Heart left ventricle (tissue), 16 donors: Measurements from ENCODE around the gene CD72. TPM values are rescaled to one million over a fixed set of nuclear protein-coding genes. Genes with fewer than 3 reads are reported as not detected.

ENCODE experiments used
- ATAC-seq, 4 donors: fragments of 200-7000 bp; cut with Tn5 transposase; one replicate each; pipeline ENCODE4 v1.9.1; 2020 to 2022; ENCODE audit warnings: moderate library complexity in 4 of 4, mild to moderate bottlenecking in 3 of 4, moderate number of reproducible peaks in 1 of 4
- DNase-seq, 5 donors: peaks; one replicate each; pipeline ENCODE4 v3.0.0-alpha.2; 2020
- H3K27ac ChIP-seq, 12 donors: fragments of 200-600 bp; sonication (generic) in 4 of 12; one replicate each; pipeline versions ENCODE4 v1.5.0 to v1.8.0; 2016 to 2022; ENCODE audit warnings: mild to moderate bottlenecking in 2 of 12
- H3K27me3 ChIP-seq, 9 donors: fragments of 200-600 bp; sonication (generic) in 2 of 9; one replicate each; pipeline versions ENCODE4 v1.5.1 to v1.8.0; 2016 to 2022; ENCODE audit warnings: mild to moderate bottlenecking in 3 of 9
- H3K36me3 ChIP-seq, 9 donors: fragments of 200-600 bp; sonication (generic) in 2 of 9; one replicate each; pipeline versions ENCODE4 v1.5.0 to v1.8.0; 2018 to 2022; ENCODE audit warnings: mild to moderate bottlenecking in 2 of 9
- H3K4me1 ChIP-seq, 12 donors: fragments of 200-600 bp; sonication (generic) in 4 of 12; one replicate each; pipeline versions ENCODE4 v1.5.0 to v1.8.0; 2016 to 2022; ENCODE audit warnings: mild to moderate bottlenecking in 3 of 12
- H3K4me3 ChIP-seq, 12 donors: fragments of 200-600 bp; sonication (generic) in 4 of 12; one replicate each; pipeline versions ENCODE4 v1.5.0 to v1.8.0; 2017 to 2022; ENCODE audit warnings: mild to moderate bottlenecking in 9 of 12, moderate library complexity in 4 of 12
- H3K9me3 ChIP-seq, 12 donors: fragments of 200-600 bp; sonication (generic) in 4 of 12; one replicate each; pipeline versions ENCODE4 v1.5.0 to v1.8.0; 2016 to 2022; ENCODE audit warnings: mild to moderate bottlenecking in 1 of 12
- CTCF ChIP-seq, 12 donors: fragments of 200-600 bp; sonication (generic) in 4 of 12; IDR thresholded peaks; one replicate each; pipeline versions ENCODE4 v1.5.0 to v1.8.0; 2018 to 2022; ENCODE audit warnings: antibody characterized with exemption in 12 of 12, mild to moderate bottlenecking in 5 of 12
- POLR2A ChIP-seq, 2 donors: fragments of 450-650 bp; IDR thresholded peaks; one replicate each; pipeline ENCODE4 v1.6.1; 2017; ENCODE audit warnings: antibody characterized with exemption in 2 of 2, mild to moderate bottlenecking in 2 of 2, moderate library complexity in 2 of 2
- WGBS, 4 donors: extraction: QIAGEN DNeasy Blood & Tissue Kit in 2 of 4; methylation state at CpG; one replicate each; pipeline versions ENCODE4 v1.1.5 to v1.1.7; 2013 to 2018; 5-methylcytosine and 5-hydroxymethylcytosine counted together
- intact Hi-C, 10 donors: fragments of 100-400 bp; cut with DNase I; formaldehyde crosslinking; loops; one replicate each; pipeline versions ENCODE4 v1.11.1 to v1.14.2; 2022
- long read RNA-seq, 3 donors: library from polyadenylated mRNA; unstranded; transcript quantifications; one replicate each; pipeline ENCODE4 v2.0.0, GENCODE V29; 2020 to 2021
- polyA plus RNA-seq, 2 donors: library from polyadenylated mRNA; stranded (reverse); fragments of 200-250 nt; gene quantifications; one replicate each; pipeline ENCODE4 v1.2.3, GENCODE V29; 2013
- total RNA-seq, 9 donors: library from RNA; depleted of rRNA in 2 of 9; stranded (reverse); fragments of >200 nt in 2 of 9; fragmentation: NEBNext Ultra II Directional in 3 of 9; extraction: Animal tissue kit (Norgen Biotek cat#: 25700) in 3 of 9; gene quantifications; one replicate each; pipeline versions ENCODE4 v1.1.0 to v1.2.4, GENCODE V29; 2016 to 2023
- donor health status: ischemic (EF 13 %, LVEDD 7.1; RV severe dilation, severe dysfunction).
- donor health status: healthy with polysubstance abuse.
- donor health status: DM: no; HTN: yes; CAD: no.
- donor health status: DM: no; HTN: no; CAD: no.
- donor health status: ischemic (EF 25% LVEDD 6.9; RV normal size, moderate dysfunction).
- donor health status: ischemic (EF 25% LVEDD 5.7; RV mildly dilated, moderate dysfunction).
- donor health status: healthy.
- donor health status: DM: yes; HTN: yes; CAD: no.
- donor health status: ischemic (EF 35%, LVEDD 5.7; RV mildly dilated, moderate dysfunction).
- donor health status: nonischemic (EF 11% LVEDD 7.7; RV severe dilation, severe dysfunction).
- donor health status: DM: yes; HTN: yes; CAD: no.
- donor health status: PGD.
- donor health status: ischemic (EF 29% LVEDD 5.4; RV normal size, mild dysfunction).
- donor health status: nonischemic (EF 23%, LVEDD 6.1; RV moderate dilation, normal function).

The CD72 gene
- total RNA-seq: 1 to 10 TPM in 4 of 9 donors, under 1 TPM in 3, not detected in 2; 0.46 to 10.0 (median 1.2) TPM
- polyA plus RNA-seq: under 1 TPM; 0.38 to 0.76 TPM
- long read RNA-seq, donor 1: 0 reads
- long read RNA-seq, donor 2, partial matches to known transcripts: 0 of 1 reads
- long read RNA-seq, donor 2, other reads (novel, unspliced or antisense): 1 of 1 reads
- long read RNA-seq, donor 3: 0 reads

DNA sequence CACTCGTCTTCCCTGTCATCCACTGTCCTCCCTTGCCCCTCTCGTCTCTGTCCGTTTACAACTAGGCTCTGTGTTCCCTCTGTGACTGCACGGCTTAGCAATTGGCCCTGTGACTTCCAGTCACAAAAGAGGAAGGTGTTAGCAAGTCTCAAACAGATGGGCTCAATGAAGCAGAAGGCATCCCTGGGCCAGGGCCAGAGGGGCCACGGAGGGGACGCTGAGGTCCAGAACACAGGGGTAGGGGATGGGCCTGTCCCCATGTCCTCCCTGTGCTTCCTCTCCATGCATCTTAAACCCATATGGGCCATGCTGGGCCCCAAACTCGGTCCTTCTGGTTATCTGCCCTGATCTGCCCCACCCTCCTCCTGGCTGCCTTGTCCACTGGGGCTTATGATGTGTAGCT, at the start of gene CD72:
CD72 (minus strand) TSS at position 89 of the 403 bp plus-strand sequence. CDS start 110 bp downstream, outside the sequence.
- H3K27ac ChIP-seq: peak within 1 kb of the TSS in 1 of 12 donors; percentile 54
- intact Hi-C loops: no loop called here
- DNase-seq (peak in 1 of 5 donors; percentile 55), ATAC-seq (peak in 2 of 4 donors; percentile 16 to 56)
- H3K36me3 ChIP-seq: no peaks in the 10 kb centered on the region
- peaks cover 0 to 18% (median 0%) of the 10 kb centered on the region in 9 donors for H3K27me3 ChIP-seq
- 81 to 87% (median 83%) methylated on average over 7 of the region's 7 CpGs for WGBS, 4 donors
- peak within 1 kb of the TSS in 11 of 12 donors; percentile 25 to 62 (median 45) for H3K4me3 ChIP-seq
- H3K9me3 ChIP-seq: no peaks in the 10 kb centered on the region
- TF ChIP-seq CTCF (IDR thresholded peaks at IDR 0.05) (no peak), POLR2A (IDR thresholded peaks at IDR 0.05) (no peak)
- H3K4me1 ChIP-seq: peaks cover 0 to 37% (median 4%) of the 10 kb centered on the region in 12 donors

DNA sequence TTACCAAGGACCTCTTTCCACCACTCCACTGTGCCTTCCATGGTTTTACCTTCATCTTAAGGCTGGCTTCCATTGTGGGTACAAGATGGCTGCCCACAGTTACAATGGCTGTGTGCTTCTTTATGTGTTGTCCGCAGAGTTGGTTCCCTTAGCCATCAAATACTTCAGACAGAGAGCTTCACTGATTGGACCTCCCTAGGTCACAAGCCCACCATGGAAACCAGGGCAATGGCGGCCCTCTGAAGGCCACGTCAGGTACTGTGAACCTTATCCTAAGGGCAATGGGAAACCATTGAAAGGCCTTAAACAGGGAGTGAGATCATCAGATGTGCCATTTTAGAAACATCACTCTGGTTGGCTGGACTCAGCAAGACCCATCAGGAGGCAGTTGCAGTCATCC, 49.7 kb upstream of the CD72 start:
- intact Hi-C loops: loop anchor here in 2 of 10 donors (2.0 to 5.0 kb wide), 2 partner anchors 19 to 59 kb away; no protein-coding TSS in a partner anchor
- 87 to 97% (median 96%) methylated on average over 3 of the region's 3 CpGs for WGBS, 4 donors
- no peaks in the 10 kb centered on the region for H3K36me3 ChIP-seq
- H3K27ac ChIP-seq: no peak overlapping the region
- peaks cover 0 to 19% (median 10%) of the 10 kb centered on the region in 12 donors for H3K4me1 ChIP-seq
- TF ChIP-seq CTCF (IDR thresholded peaks at IDR 0.05): no peak
- TF ChIP-seq POLR2A (IDR thresholded peaks at IDR 0.05): no peak
- no peaks in the 10 kb centered on the region for H3K9me3 ChIP-seq
- H3K4me3 ChIP-seq: no peak overlapping the region
- DNase-seq (no peak), ATAC-seq (no peak)
- no peaks in the 10 kb centered on the region for H3K27me3 ChIP-seq

- intact Hi-C loops: loop anchor here in 2 of 10 donors (2.0 to 5.0 kb wide), 2 partner anchors 20 to 61 kb away; no protein-coding TSS in a partner anchor
- ATAC-seq: no peak
- Histone ChIP-seq H3K36me3 (peaks cover 0 to 5% (median 2%) of the 10 kb centered on the region in 9 donors), H3K4me3 (no peak overlapping the region), H3K9me3 (no peaks in the 10 kb centered on the region), H3K4me1 (peaks cover 0 to 32% (median 11%) of the 10 kb centered on the region in 12 donors), H3K27ac (no peak overlapping the region), H3K27me3 (no peaks in the 10 kb centered on the region)
- no peak for TF ChIP-seq CTCF (IDR thresholded peaks at IDR 0.05)
- no peak for TF ChIP-seq POLR2A (IDR thresholded peaks at IDR 0.05)
- DNase-seq: no peak
- WGBS, 4 donors: 87 to 93% (median 91%) methylated on average over 5 of the region's 5 CpGs
These were observed 48.3 kb upstream of the CD72 start for GRCh38 chr9:35666549-35666948.

DNA sequence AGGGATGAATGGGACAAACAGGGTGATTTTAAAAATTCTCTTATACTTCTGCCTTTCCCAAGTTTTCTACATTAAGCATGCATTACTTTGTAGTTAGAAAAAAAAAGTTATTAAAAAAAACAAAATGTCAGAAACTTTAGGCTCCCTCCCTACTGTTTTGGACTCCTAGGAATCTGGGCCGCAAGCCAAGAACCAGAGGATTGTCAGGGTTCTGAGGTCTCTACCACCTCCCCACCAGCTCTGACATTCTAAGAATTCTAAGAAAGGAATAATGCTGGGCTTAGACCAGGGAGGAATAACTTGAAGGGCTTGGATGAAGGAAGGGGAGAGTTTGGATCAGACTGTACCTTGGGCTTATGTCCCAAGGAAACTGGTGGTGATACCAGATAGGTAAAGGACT, 47.8 kb upstream of the CD72 start:
- Histone ChIP-seq H3K27ac (no peak overlapping the region), H3K4me3 (no peak overlapping the region), H3K36me3 (peaks cover 0 to 10% (median 6%) of the 10 kb centered on the region in 9 donors), H3K27me3 (no peaks in the 10 kb centered on the region), H3K9me3 (no peaks in the 10 kb centered on the region), H3K4me1 (peaks cover 0 to 37% (median 15%) of the 10 kb centered on the region in 12 donors)
- TF ChIP-seq CTCF (IDR thresholded peaks at IDR 0.05): no peak
- TF ChIP-seq POLR2A (IDR thresholded peaks at IDR 0.05): no peak
- DNase-seq: no peak
- 67 to 74% (median 68%) methylated on average over 1 of the region's 1 CpG for WGBS, 4 donors
- intact Hi-C loops: loop anchor here in 2 of 10 donors (2.0 to 5.0 kb wide), 2 partner anchors 21 to 61 kb away; no protein-coding TSS in a partner anchor
- ATAC-seq: no peak
